ENCODE measurements around the gene ITGB7. TPM values are rescaled to one million over a fixed set of nuclear protein-coding genes. Genes with fewer than 3 reads are reported as not detected.
A peak's percentile ranks its signal among the peaks of the same experiment; 100 is the strongest.

The ITGB7 gene
- total RNA-seq, 1 donor from 2014 or later: not detected

- no peak for TF ChIP-seq CTCF (IDR thresholded peaks at IDR 0.05)
- no peak for TF ChIP-seq EZH2phosphoT487 (IDR thresholded peaks at IDR 0.05)
- TF ChIP-seq EZH2 (IDR thresholded peaks at IDR 0.05): no peak
- H3K27me3 ChIP-seq: no peaks in the 10 kb centered on the region
- H3K27ac Mint-ChIP-seq: no peak overlapping the region
- no peaks in the 10 kb centered on the region for H3K9me3 Mint-ChIP-seq
- no peak overlapping the region for H2AFZ ChIP-seq (replicated peaks)
- H4K20me1 ChIP-seq (ENCODE audit: low read depth): no peaks in the 10 kb centered on the region
- no peaks in the 10 kb centered on the region for H3K36me3 ChIP-seq
- H3K4me3 Mint-ChIP-seq: no peak overlapping the region
- peaks cover 7% of the 10 kb centered on the region for H3K4me1 Mint-ChIP-seq
- H3K36me3 Mint-ChIP-seq: no peaks in the 10 kb centered on the region
- no peaks in the 10 kb centered on the region for H3K9me3 ChIP-seq (ENCODE audit: low read depth)
- no peak overlapping the region for H3K4me2 ChIP-seq
- no peaks in the 10 kb centered on the region for H3K79me2 ChIP-seq (ENCODE audit: low read depth)
- H3K4me1 ChIP-seq: peaks cover 4% of the 10 kb centered on the region
- H3K27me3 Mint-ChIP-seq (ENCODE audit: insufficient read depth, low read depth): no peaks in the 10 kb centered on the region
- no peak overlapping the region for H3K9ac ChIP-seq
- no peak overlapping the region for H3K4me3 ChIP-seq
- peaks cover 5% of the 10 kb centered on the region for H3F3A ChIP-seq (ENCODE audit: low read depth)
- no peak for DNase-seq (ENCODE audit: low spot score)
- H3K27ac ChIP-seq: no peak overlapping the region
These were observed 45.7 kb downstream of the ITGB7 start for GRCh38 chr12:53161119-53161911.

- H3K36me3 Mint-ChIP-seq: no peaks in the 10 kb centered on the region
- no peak overlapping the region for H3K27ac ChIP-seq
- peaks cover 4% of the 10 kb centered on the region for H3K4me1 ChIP-seq
- H2AFZ ChIP-seq (replicated peaks): no peak overlapping the region
- no peak overlapping the region for H3K4me2 ChIP-seq
- no peak overlapping the region for H3K4me3 ChIP-seq
- H3K9ac ChIP-seq: no peak overlapping the region
- H3F3A ChIP-seq (ENCODE audit: low read depth): peaks cover 5% of the 10 kb centered on the region
- H3K9me3 ChIP-seq (ENCODE audit: low read depth): no peaks in the 10 kb centered on the region
- no peaks in the 10 kb centered on the region for H3K9me3 Mint-ChIP-seq
- no peak overlapping the region for H3K4me3 Mint-ChIP-seq
- peaks cover 7% of the 10 kb centered on the region for H3K4me1 Mint-ChIP-seq
- H3K79me2 ChIP-seq (ENCODE audit: low read depth): no peaks in the 10 kb centered on the region
- no peak overlapping the region for H3K27ac Mint-ChIP-seq
- H3K27me3 Mint-ChIP-seq (ENCODE audit: insufficient read depth, low read depth): no peaks in the 10 kb centered on the region
- no peaks in the 10 kb centered on the region for H3K27me3 ChIP-seq
- no peak for DNase-seq (ENCODE audit: low spot score)
- H3K36me3 ChIP-seq: no peaks in the 10 kb centered on the region
- TF ChIP-seq CTCF (IDR thresholded peaks at IDR 0.05): no peak
- TF ChIP-seq EZH2 (IDR thresholded peaks at IDR 0.05): no peak
- no peak for TF ChIP-seq EZH2phosphoT487 (IDR thresholded peaks at IDR 0.05)
- H4K20me1 ChIP-seq (ENCODE audit: low read depth): no peaks in the 10 kb centered on the region
These were observed 46.4 kb downstream of the ITGB7 start for GRCh38 chr12:53160673-53161072.

- H3K36me3 Mint-ChIP-seq: no peaks in the 10 kb centered on the region
- Histone ChIP-seq H3F3A (ENCODE audit: low read depth) (peaks cover 5% of the 10 kb centered on the region), H3K27me3 (no peaks in the 10 kb centered on the region), H3K4me3 (no peak overlapping the region), H3K27ac (no peak overlapping the region), H3K36me3 (no peaks in the 10 kb centered on the region), H4K20me1 (ENCODE audit: low read depth) (no peaks in the 10 kb centered on the region), H3K4me1 (peaks cover 4% of the 10 kb centered on the region), H3K9me3 (ENCODE audit: low read depth) (no peaks in the 10 kb centered on the region), H3K4me2 (no peak overlapping the region), H2AFZ (replicated peaks) (peak overlapping the region; percentile 86), H3K79me2 (ENCODE audit: low read depth) (no peaks in the 10 kb centered on the region), H3K9ac (no peak overlapping the region)
- no peak overlapping the region for H3K4me3 Mint-ChIP-seq
- TF ChIP-seq EZH2phosphoT487 (IDR thresholded peaks at IDR 0.05): no peak
- TF ChIP-seq EZH2 (IDR thresholded peaks at IDR 0.05): no peak
- no peak for TF ChIP-seq CTCF (IDR thresholded peaks at IDR 0.05)
- peak; percentile 15 for DNase-seq (ENCODE audit: low spot score)
- H3K27ac Mint-ChIP-seq: no peak overlapping the region
- H3K4me1 Mint-ChIP-seq: peaks cover 7% of the 10 kb centered on the region
- H3K27me3 Mint-ChIP-seq (ENCODE audit: insufficient read depth, low read depth): peaks cover under 1% of the 10 kb centered on the region
- H3K9me3 Mint-ChIP-seq: no peaks in the 10 kb centered on the region
These were observed 47.1 kb downstream of the ITGB7 start for GRCh38 chr12:53160000-53160399.
